Stimulated activated CD8-positive, alpha-beta memory T cell treated with anti-CD3 and anti-CD28 coated beads, Interleukin-12 subunit alpha, Interleukin-12 subunit beta, amount 100 ng/mL, for 24 hours (primary cell): ENCODE measurements around the gene GTPBP6.
"Not testable (repeated sequence)": the region's sequence is repeated elsewhere in the genome, so short reads cannot be mapped to it uniquely, and the experiment has no call there.

Experiments used
- DNase-seq: peaks from one replicate; pipeline ENCODE4 v3.0.0-alpha.2; 2020; ENCODE audit errors: extremely low read depth

Gene GTPBP6

GRCh38 chrX:316351-317325 lies 2.0 kb downstream of the GTPBP6 start:
- DNase-seq, result no peak

GRCh38 chrX:314781-315595 lies 3.6 kb downstream of the GTPBP6 start:
- DNase-seq, result no peak

- DNase-seq, result no peak
These were observed 4.5 kb downstream of the GTPBP6 start for GRCh38 chrX:314049-314448.

- DNase-seq, result no peak
These were observed 5.0 kb downstream of the GTPBP6 start for GRCh38 chrX:313546-313945.

GRCh38 chrX:312621-313331 lies 5.8 kb downstream of the GTPBP6 start:
- DNase-seq, result no peak

GRCh38 chrX:311156-312129 lies 7.2 kb downstream of the GTPBP6 start:
- DNase-seq, result no peak

- no peak for DNase-seq
These were observed 7.9 kb downstream of the GTPBP6 start for GRCh38 chrX:310621-311155.

GRCh38 chrX:308821-309520 lies 9.6 kb downstream of the GTPBP6 start:
- no peak for DNase-seq

GRCh38 chrX:307261-308111 lies 11.1 kb downstream of the GTPBP6 start:
- DNase-seq, result no peak

- not testable (repeated sequence) for DNase-seq
These were observed 11.9 kb downstream of the GTPBP6 start for GRCh38 chrX:306614-307251.

GRCh38 chrX:305781-306613 lies 12.6 kb downstream of the GTPBP6 start:
- not testable (repeated sequence) for DNase-seq

GRCh38 chrX:302975-303374 lies 15.6 kb downstream of the GTPBP6 start:
- no peak for DNase-seq

- DNase-seq, result no peak
These were observed 18.3 kb downstream of the GTPBP6 start for GRCh38 chrX:300334-300733.

GRCh38 chrX:298993-299392 lies 19.6 kb downstream of the GTPBP6 start:
- no peak for DNase-seq

GRCh38 chrX:295136-295535 lies 23.5 kb downstream of the GTPBP6 start:
- no peak for DNase-seq

- DNase-seq, result no peak
These were observed 25.4 kb downstream of the GTPBP6 start for GRCh38 chrX:292900-293897.
